Neural progenitor cell (in vitro differentiated cells): ENCODE measurements around the gene CACNG5. TPM values are rescaled to one million over a fixed set of nuclear protein-coding genes. Genes with fewer than 3 reads are reported as not detected.

Experiments
- DNase-seq: peaks from one replicate; pipeline ENCODE4 v3.0.0-alpha.2; 2016; ENCODE audit warnings: low spot score
- H2AFZ ChIP-seq: fragments of 200-600 bp; sonication (generic); replicated peaks from 2 replicates; pipeline ENCODE4 v1.6.1; 2016; ENCODE audit warnings: antibody characterized with exemption
- H3F3A ChIP-seq: fragments of 200-600 bp; sonication (generic); 2 replicates; pipeline ENCODE4 v1.6.1; 2016; ENCODE audit warnings: antibody characterized with exemption, low read depth
- H3K27ac ChIP-seq: fragments of 200-600 bp; sonication (generic); 2 replicates; pipeline ENCODE4 v1.5.1; 2016; ENCODE audit warnings: mild to moderate bottlenecking
- H3K27me3 ChIP-seq: fragments of 200-600 bp; sonication (generic); 2 replicates; pipeline ENCODE4 v1.6.1; 2016; ENCODE audit warnings: mild to moderate bottlenecking, moderate library complexity
- H3K36me3 ChIP-seq: fragments of 200-600 bp; sonication (generic); 2 replicates; pipeline ENCODE4 v1.5.1; 2016
- H3K4me1 ChIP-seq: fragments of 200-600 bp; sonication (generic); 2 replicates; pipeline ENCODE4 v1.6.1; 2016; ENCODE audit warnings: mixed run types
- H3K4me2 ChIP-seq: fragments of 200-600 bp; sonication (generic); 2 replicates; pipeline ENCODE4 v1.6.1; 2016
- H3K4me3 ChIP-seq: fragments of 200-600 bp; sonication (generic); 2 replicates; pipeline ENCODE4 v1.5.1; 2016
- H3K79me2 ChIP-seq: fragments of 200-600 bp; sonication (generic); 2 replicates; pipeline ENCODE4 v1.6.1; 2016; ENCODE audit warnings: low read depth
- H3K9ac ChIP-seq: fragments of 200-600 bp; sonication (generic); 2 replicates; pipeline ENCODE4 v1.6.1; 2016
- H3K9me3 ChIP-seq: fragments of 200-600 bp; sonication (generic); 2 replicates; pipeline ENCODE4 v1.5.1; 2016; ENCODE audit warnings: low read depth
- H4K20me1 ChIP-seq: fragments of 200-600 bp; sonication (generic); 2 replicates; pipeline ENCODE4 v1.6.1; 2016; ENCODE audit warnings: low read depth
- H3K27ac Mint-ChIP-seq: 3 replicates; pipeline ENCODE4 v1.8.0; 2021; ENCODE audit warnings: mixed read lengths
- H3K27me3 Mint-ChIP-seq: 2 replicates; pipeline ENCODE4 v1.8.0; 2022; ENCODE audit warnings: low read depth, mild to moderate bottlenecking, inconsistent platforms, moderate library complexity, mixed read lengths; ENCODE audit not compliant: insufficient read depth
- H3K36me3 Mint-ChIP-seq: 3 replicates; pipeline ENCODE4 v1.8.0; 2021; ENCODE audit warnings: mixed read lengths
- H3K4me1 Mint-ChIP-seq: 3 replicates; pipeline ENCODE4 v1.8.0; 2021; ENCODE audit warnings: mixed read lengths
- H3K4me3 Mint-ChIP-seq: 3 replicates; pipeline ENCODE4 v1.8.0; 2021; ENCODE audit warnings: mild to moderate bottlenecking, moderate library complexity, mixed read lengths
- H3K9me3 Mint-ChIP-seq: 3 replicates; pipeline ENCODE4 v1.8.0; 2020; ENCODE audit warnings: mixed read lengths
- CTCF ChIP-seq: fragments of 200-600 bp; sonication (generic); IDR thresholded peaks from 2 replicates; pipeline ENCODE4 v1.5.1; 2017; ENCODE audit warnings: antibody characterized with exemption, mild to moderate bottlenecking
- EZH2 ChIP-seq: fragments of 200-600 bp; sonication (generic); IDR thresholded peaks from 2 replicates; pipeline ENCODE4 v1.6.1; 2017; ENCODE audit warnings: antibody characterized with exemption, mild to moderate bottlenecking, moderate library complexity
- EZH2phosphoT487 ChIP-seq: fragments of 200-600 bp; sonication (generic); IDR thresholded peaks from 2 replicates; pipeline ENCODE4 v1.6.1; 2017; ENCODE audit warnings: antibody characterized with exemption
- total RNA-seq: library from RNA; depleted of rRNA; stranded (reverse); fragments of >200 nt; gene quantifications from 2 replicates; pipeline ENCODE4 v1.2.3, GENCODE V29; 2015; ENCODE audit warnings: low replicate concordance

Gene CACNG5
- total RNA-seq, 1 donor from 2014 or later, result not detected

GRCh38 chr17:66799849-66800537 lies 34.9 kb upstream of the CACNG5 start:
- Mint-ChIP-seq H3K9me3 (peaks cover 2% of the 10 kb centered on the region), H3K27ac (no peak overlapping the region), H3K36me3 (peaks cover 10% of the 10 kb centered on the region), H3K4me1 (peaks cover 16% of the 10 kb centered on the region), H3K27me3 (no peaks in the 10 kb centered on the region), H3K4me3 (no peak overlapping the region)
- Histone ChIP-seq H4K20me1 (no peaks in the 10 kb centered on the region), H3K79me2 (no peaks in the 10 kb centered on the region), H3K9me3 (no peaks in the 10 kb centered on the region), H3K4me3 (no peak overlapping the region), H3K27ac (no peak overlapping the region), H2AFZ (no peak overlapping the region), H3K4me1 (peaks cover 15% of the 10 kb centered on the region), H3K9ac (no peak overlapping the region), H3K4me2 (no peak overlapping the region), H3K36me3 (no peaks in the 10 kb centered on the region), H3K27me3 (no peaks in the 10 kb centered on the region), H3F3A (no peaks in the 10 kb centered on the region)
- DNase-seq, result no peak
- TF ChIP-seq CTCF, result peak; percentile 8
- no peak for TF ChIP-seq EZH2phosphoT487

GRCh38 chr17:66803474-66803951 lies 31.4 kb upstream of the CACNG5 start:
- no peak overlapping the region for H3K27ac ChIP-seq
- H3K27ac Mint-ChIP-seq, result peak overlapping the region; percentile 29
- peaks cover 2% of the 10 kb centered on the region for H3K27me3 Mint-ChIP-seq
- H3K27me3 ChIP-seq, result no peaks in the 10 kb centered on the region
- H3K79me2 ChIP-seq, result no peaks in the 10 kb centered on the region
- H3K36me3 ChIP-seq, result no peaks in the 10 kb centered on the region
- TF ChIP-seq EZH2phosphoT487, result no peak
- no peaks in the 10 kb centered on the region for H3K9me3 Mint-ChIP-seq
- no peaks in the 10 kb centered on the region for H4K20me1 ChIP-seq
- no peak overlapping the region for H3K4me3 Mint-ChIP-seq
- H3K4me1 ChIP-seq, result peaks cover 15% of the 10 kb centered on the region
- no peak overlapping the region for H3K9ac ChIP-seq
- H3K4me2 ChIP-seq, result peak overlapping the region; percentile 33
- H3K9me3 ChIP-seq, result no peaks in the 10 kb centered on the region
- peaks cover 36% of the 10 kb centered on the region for H3K4me1 Mint-ChIP-seq
- peaks cover 9% of the 10 kb centered on the region for H3K36me3 Mint-ChIP-seq
- H3K4me3 ChIP-seq, result no peak overlapping the region
- DNase-seq, result peak; percentile 32
- H3F3A ChIP-seq, result no peaks in the 10 kb centered on the region
- peak overlapping the region; percentile 66 for H2AFZ ChIP-seq

GRCh38 chr17:66805567-66805966 lies 29.4 kb upstream of the CACNG5 start:
- H3F3A ChIP-seq, result no peaks in the 10 kb centered on the region
- no peak for TF ChIP-seq EZH2phosphoT487
- TF ChIP-seq EZH2, result no peak
- no peak for TF ChIP-seq CTCF
- H3K79me2 ChIP-seq, result no peaks in the 10 kb centered on the region
- H3K27me3 ChIP-seq, result no peaks in the 10 kb centered on the region
- H3K4me3 ChIP-seq, result no peak overlapping the region
- no peak overlapping the region for H3K4me3 Mint-ChIP-seq
- peaks cover 9% of the 10 kb centered on the region for H3K36me3 Mint-ChIP-seq
- no peaks in the 10 kb centered on the region for H3K9me3 Mint-ChIP-seq
- H2AFZ ChIP-seq, result no peak overlapping the region
- no peaks in the 10 kb centered on the region for H4K20me1 ChIP-seq
- H3K4me1 Mint-ChIP-seq, result peaks cover 37% of the 10 kb centered on the region
- peaks cover 15% of the 10 kb centered on the region for H3K4me1 ChIP-seq
- no peaks in the 10 kb centered on the region for H3K9me3 ChIP-seq
- no peak overlapping the region for H3K4me2 ChIP-seq
- H3K27me3 Mint-ChIP-seq, result peaks cover 2% of the 10 kb centered on the region
- H3K9ac ChIP-seq, result no peak overlapping the region
- peak overlapping the region; percentile 12 for H3K27ac Mint-ChIP-seq
- H3K27ac ChIP-seq, result no peak overlapping the region
- no peak for DNase-seq
- H3K36me3 ChIP-seq, result no peaks in the 10 kb centered on the region

GRCh38 chr17:66807182-66807581 lies 27.7 kb upstream of the CACNG5 start:
- H3F3A ChIP-seq, result no peaks in the 10 kb centered on the region
- H3K4me3 ChIP-seq, result no peak overlapping the region

More at GRCh38 chr17:66807182-66807581, 27.7 kb upstream of the CACNG5 start:
- no peak overlapping the region for H3K4me3 Mint-ChIP-seq
- no peak overlapping the region for H2AFZ ChIP-seq
- H3K36me3 Mint-ChIP-seq, result peaks cover 9% of the 10 kb centered on the region
- no peaks in the 10 kb centered on the region for H4K20me1 ChIP-seq
- no peaks in the 10 kb centered on the region for H3K27me3 ChIP-seq
- H3K36me3 ChIP-seq, result no peaks in the 10 kb centered on the region
- H3K27me3 Mint-ChIP-seq, result peaks cover 2% of the 10 kb centered on the region
- TF ChIP-seq EZH2 (no peak), CTCF (no peak), EZH2phosphoT487 (no peak)
- no peak overlapping the region for H3K27ac Mint-ChIP-seq
- H3K4me2 ChIP-seq, result no peak overlapping the region
- H3K4me1 ChIP-seq, result peaks cover 15% of the 10 kb centered on the region
- H3K27ac ChIP-seq, result no peak overlapping the region
- no peaks in the 10 kb centered on the region for H3K9me3 Mint-ChIP-seq
- peaks cover 46% of the 10 kb centered on the region for H3K4me1 Mint-ChIP-seq
- H3K9me3 ChIP-seq, result no peaks in the 10 kb centered on the region
- no peak overlapping the region for H3K9ac ChIP-seq
- no peak for DNase-seq
- no peaks in the 10 kb centered on the region for H3K79me2 ChIP-seq
